HG02981 (cell line): ENCODE measurements around the gene SNAP23.
A peak's percentile ranks its signal among the peaks of the same experiment; 100 is the strongest.

Experiments
- ATAC-seq: cut with Tn5 transposase; IDR thresholded peaks from one replicate; pipeline ENCODE4 v1.9.1; 2021; ENCODE audit warnings: mild to moderate bottlenecking, moderate library complexity; ENCODE audit not compliant: unreplicated experiment

Gene SNAP23

GRCh38 chr15:42494998-42495360 lies 455 bp upstream of the SNAP23 start:
- no peak for ATAC-seq

GRCh38 chr15:42498212-42499068 lies 3.0 kb downstream of the SNAP23 start:
- ATAC-seq, result no peak

GRCh38 chr15:42499858-42500609 lies 4.6 kb downstream of the SNAP23 start:
- ATAC-seq, result no peak

- ATAC-seq, result no peak
Measured at GRCh38 chr15:42502477-42502876, 7.0 kb downstream of the SNAP23 start.

- no peak for ATAC-seq
Measured at GRCh38 chr15:42503825-42504224, 8.4 kb downstream of the SNAP23 start.

- ATAC-seq, result no peak
Measured at GRCh38 chr15:42504631-42505030, 9.2 kb downstream of the SNAP23 start.

GRCh38 chr15:42507514-42507913 lies 12.1 kb downstream of the SNAP23 start:
- ATAC-seq, result no peak

- no peak for ATAC-seq
Measured at GRCh38 chr15:42508263-42508690, 12.8 kb downstream of the SNAP23 start.

- no peak for ATAC-seq
Measured at GRCh38 chr15:42510258-42511006, 15.0 kb downstream of the SNAP23 start.

GRCh38 chr15:42511007-42511391 lies 15.6 kb downstream of the SNAP23 start:
- ATAC-seq, result no peak

- ATAC-seq, result no peak
Measured at GRCh38 chr15:42523331-42523730, 27.9 kb downstream of the SNAP23 start.

GRCh38 chr15:42528970-42529369 lies 33.5 kb downstream of the SNAP23 start:
- ATAC-seq, result no peak

- no peak for ATAC-seq
Measured at GRCh38 chr15:42533246-42533645, 37.8 kb downstream of the SNAP23 start.

- no peak for ATAC-seq
Measured at GRCh38 chr15:42544853-42545629, 49.6 kb downstream of the SNAP23 start.

- ATAC-seq, result peak; percentile 9
Measured at GRCh38 chr15:42547918-42548248, 52.4 kb downstream of the SNAP23 start.

- ATAC-seq, result peak; percentile 84
Measured at GRCh38 chr15:42548249-42549031, 53.0 kb downstream of the SNAP23 start, which contains the start of the genes HAUS2 and LRRC57. Gene HAUS2 (plus strand): TSS chr15:42548838. CDS start chr15:42548873, 35 bp downstream. Gene LRRC57 (minus strand): TSS chr15:42548793. CDS start chr15:42548434, 359 bp downstream.

- peak; percentile 18 for ATAC-seq
Measured at GRCh38 chr15:42549032-42549491, 53.6 kb downstream of the SNAP23 start.

GRCh38 chr15:42549741-42550392 lies 54.4 kb downstream of the SNAP23 start:
- ATAC-seq, result no peak

- no peak for ATAC-seq
Measured at GRCh38 chr15:42553554-42553953, 58.1 kb downstream of the SNAP23 start.
